ENCODE measurements around the gene SUGT1. TPM values are rescaled to one million over a fixed set of nuclear protein-coding genes. Genes with fewer than 3 reads are reported as not detected.
A peak's percentile ranks its signal among the peaks of the same experiment; 100 is the strongest.
"Not testable (repeated sequence)": the region's sequence is repeated elsewhere in the genome, so short reads cannot be mapped to it uniquely, and the experiment has no call there.

The SUGT1 gene
- total RNA-seq, 1 donor from 2014 or later: 30.3 TPM

DNA sequence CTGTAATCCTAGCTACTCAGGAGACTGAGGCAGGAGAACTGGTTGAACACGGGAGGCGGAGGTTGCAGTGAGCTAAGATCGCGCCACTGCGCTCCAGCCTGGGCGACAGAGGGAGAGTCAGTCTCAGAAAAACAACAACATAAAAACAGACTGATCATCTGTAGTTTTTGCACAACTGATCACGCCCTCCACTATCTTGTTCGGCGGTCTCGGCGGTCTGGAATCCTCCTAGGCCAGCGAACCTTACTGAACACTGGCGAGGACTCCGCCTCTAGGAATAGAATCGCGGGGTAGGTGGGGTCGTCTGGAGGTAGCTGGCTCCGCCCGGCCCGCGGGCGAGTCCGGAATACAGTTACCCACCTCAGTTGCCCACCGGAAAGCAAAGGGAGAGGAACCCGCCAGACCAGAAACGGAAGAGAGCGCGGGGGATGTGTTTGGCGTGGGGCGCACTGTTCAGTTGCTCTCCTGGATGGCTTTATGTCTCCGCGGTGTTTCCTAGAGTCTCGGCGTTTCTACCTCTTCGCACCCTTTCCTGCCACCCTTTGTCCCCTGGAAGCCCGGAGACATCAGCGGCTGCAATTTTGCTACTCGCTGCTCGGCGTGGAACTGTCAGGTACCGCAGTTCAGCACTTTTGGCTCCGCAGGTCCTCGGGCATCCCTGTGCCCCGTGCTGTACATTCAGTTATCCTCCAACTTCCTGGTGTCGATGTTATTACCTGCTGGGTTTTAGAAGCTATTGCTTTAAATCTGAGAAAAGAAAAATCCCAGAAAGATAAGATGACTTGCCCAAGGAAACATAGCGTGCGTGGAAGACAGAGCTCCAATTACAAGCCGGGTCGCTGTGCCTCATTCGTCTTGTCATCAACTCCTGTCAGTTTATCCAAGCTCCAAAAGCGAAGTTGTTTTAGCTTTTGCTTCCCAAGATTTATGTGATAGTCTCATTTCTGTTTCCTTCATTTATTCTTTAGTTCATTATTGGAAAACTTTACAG, 35.3 kb upstream of the SUGT1 start:
- Histone ChIP-seq H3K36me3 (ENCODE audit: control insufficient read depth in 3 of 3, insufficient read depth in 3 of 3, low read length in 3 of 3) (no peaks in the 10 kb centered on the region), H3K27me3 (ENCODE audit: control insufficient read depth in 3 of 3, insufficient read depth in 3 of 3, low read length in 3 of 3) (no peaks in the 10 kb centered on the region), H3K9ac (ENCODE audit: low read depth in 1 of 3, low read length in 3 of 3) (peak overlapping the region; percentile 89 to 94 (median 90)), H3K4me3 (ENCODE audit: low read length in 3 of 3) (peak overlapping the region; percentile 96 to 98 (median 98)), H3K27ac (ENCODE audit: low read depth, low read length) (peak overlapping the region; percentile 71), H3K9me3 (ENCODE audit: control insufficient read depth in 3 of 3, low read length in 3 of 3) (no peaks in the 10 kb centered on the region), H3K4me1 (ENCODE audit: control insufficient read depth in 3 of 3, insufficient read depth in 3 of 3, low read length in 3 of 3) (peaks cover 3 to 11% (median 7%) of the 10 kb centered on the region in 3 donors)

DNA sequence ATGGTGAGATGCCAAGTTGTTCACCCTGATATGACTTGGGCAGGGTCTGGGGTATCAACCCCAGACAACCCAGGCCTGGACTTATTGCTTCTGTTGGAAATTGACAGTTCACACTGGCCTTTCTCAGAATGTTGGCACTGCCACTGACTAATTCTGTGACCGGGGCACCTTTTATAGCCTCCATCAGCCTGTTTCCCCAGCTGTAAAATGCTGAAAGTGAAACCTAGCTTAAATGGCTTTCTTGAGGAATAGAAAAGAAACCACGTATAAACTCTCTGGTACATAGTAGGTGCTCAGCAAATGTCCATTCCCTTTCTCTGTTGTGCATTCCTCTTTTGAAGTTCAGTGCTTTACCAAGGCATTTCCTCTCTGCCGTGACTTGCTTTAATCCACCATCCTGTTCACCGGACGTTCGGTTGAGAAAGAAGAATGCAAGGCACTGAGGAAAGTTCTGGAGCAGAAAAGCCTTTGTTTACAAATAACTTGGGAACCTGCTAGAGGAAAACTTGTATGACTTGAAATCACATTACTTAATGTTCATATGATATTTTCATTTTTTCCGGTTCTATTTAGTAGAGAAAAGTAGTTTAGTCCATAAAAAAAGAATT, 21.4 kb upstream of the SUGT1 start:
- not testable (repeated sequence) for H3K4me3 ChIP-seq (ENCODE audit: low read length in 3 of 3); H3K27ac ChIP-seq (ENCODE audit: low read depth, low read length); H3K9me3 ChIP-seq (ENCODE audit: control insufficient read depth in 3 of 3, low read length in 3 of 3); H3K4me1 ChIP-seq (ENCODE audit: control insufficient read depth in 3 of 3, insufficient read depth in 3 of 3, low read length in 3 of 3); H3K27me3 ChIP-seq (ENCODE audit: control insufficient read depth in 3 of 3, insufficient read depth in 3 of 3, low read length in 3 of 3); H3K9ac ChIP-seq (ENCODE audit: low read depth in 1 of 3, low read length in 3 of 3)
- peaks cover 4 to 14% (median 11%) of the 10 kb centered on the region in 3 donors for H3K36me3 ChIP-seq (ENCODE audit: control insufficient read depth in 3 of 3, insufficient read depth in 3 of 3, low read length in 3 of 3)

- H3K36me3 ChIP-seq (ENCODE audit: control insufficient read depth in 3 of 3, insufficient read depth in 3 of 3, low read length in 3 of 3): peaks cover 4 to 23% (median 17%) of the 10 kb centered on the region in 3 donors
- no peak overlapping the region for H3K4me3 ChIP-seq (ENCODE audit: low read length in 3 of 3)
- H3K9ac ChIP-seq (ENCODE audit: low read depth in 1 of 3, low read length in 3 of 3): no peak overlapping the region
- H3K27ac ChIP-seq (ENCODE audit: low read depth, low read length): no peak overlapping the region
- H3K27me3 ChIP-seq (ENCODE audit: control insufficient read depth in 3 of 3, insufficient read depth in 3 of 3, low read length in 3 of 3): no peaks in the 10 kb centered on the region
- H3K9me3 ChIP-seq (ENCODE audit: control insufficient read depth in 3 of 3, low read length in 3 of 3): no peaks in the 10 kb centered on the region
- H3K4me1 ChIP-seq (ENCODE audit: control insufficient read depth in 3 of 3, insufficient read depth in 3 of 3, low read length in 3 of 3): no peaks in the 10 kb centered on the region
Measured at GRCh38 chr13:52638666-52639328, 13.8 kb upstream of the SUGT1 start.

GRCh38 chr13:52642131-52642530, 10.5 kb upstream of the SUGT1 start, which contains the start of gene HNRNPA1L2:
TSS of gene HNRNPA1L2 (plus strand) at chr13:52642431. CDS start at chr13:52642493, 62 bp downstream.
- Histone ChIP-seq H3K4me1 (ENCODE audit: control insufficient read depth in 3 of 3, insufficient read depth in 3 of 3, low read length in 3 of 3) (peaks cover 0 to 3% (median 0%) of the 10 kb centered on the region in 3 donors), H3K27ac (ENCODE audit: low read depth, low read length) (no peak within 1 kb of the TSS), H3K36me3 (ENCODE audit: control insufficient read depth in 3 of 3, insufficient read depth in 3 of 3, low read length in 3 of 3) (peaks cover 4 to 25% (median 18%) of the 10 kb centered on the region in 3 donors), H3K9me3 (ENCODE audit: control insufficient read depth in 3 of 3, low read length in 3 of 3) (no peaks in the 10 kb centered on the region), H3K9ac (ENCODE audit: low read depth in 1 of 3, low read length in 3 of 3) (no peak within 1 kb of the TSS), H3K27me3 (ENCODE audit: control insufficient read depth in 3 of 3, insufficient read depth in 3 of 3, low read length in 3 of 3) (no peaks in the 10 kb centered on the region), H3K4me3 (ENCODE audit: low read length in 3 of 3) (no peak within 1 kb of the TSS)

DNA sequence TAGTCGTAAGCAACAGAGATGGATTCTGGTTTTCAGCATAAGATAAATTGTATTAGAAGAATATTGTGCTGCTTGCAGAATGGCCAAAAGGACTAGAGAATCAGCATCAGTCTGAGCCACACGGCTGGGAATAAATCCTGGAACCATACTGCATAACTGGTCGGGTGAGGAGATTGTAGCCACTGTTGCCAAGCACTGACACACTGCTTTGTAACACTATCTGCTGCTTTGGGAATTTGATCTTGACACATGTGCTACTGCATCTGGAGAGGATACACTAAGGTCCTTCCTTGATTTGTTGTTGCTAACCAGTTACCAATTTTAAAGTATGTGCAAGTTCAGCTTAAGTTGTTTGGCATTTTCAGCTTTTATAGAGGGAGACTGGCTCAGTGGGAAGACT, 8.5 kb upstream of the SUGT1 start:
- peaks cover 4 to 19% (median 13%) of the 10 kb centered on the region in 3 donors for H3K36me3 ChIP-seq (ENCODE audit: control insufficient read depth in 3 of 3, insufficient read depth in 3 of 3, low read length in 3 of 3)
- no peak overlapping the region for H3K9ac ChIP-seq (ENCODE audit: low read depth in 1 of 3, low read length in 3 of 3)
- H3K4me3 ChIP-seq (ENCODE audit: low read length in 3 of 3): no peak overlapping the region
- no peaks in the 10 kb centered on the region for H3K9me3 ChIP-seq (ENCODE audit: control insufficient read depth in 3 of 3, low read length in 3 of 3)
- peaks cover 0 to 3% (median 0%) of the 10 kb centered on the region in 3 donors for H3K4me1 ChIP-seq (ENCODE audit: control insufficient read depth in 3 of 3, insufficient read depth in 3 of 3, low read length in 3 of 3)
- no peaks in the 10 kb centered on the region for H3K27me3 ChIP-seq (ENCODE audit: control insufficient read depth in 3 of 3, insufficient read depth in 3 of 3, low read length in 3 of 3)
- H3K27ac ChIP-seq (ENCODE audit: low read depth, low read length): no peak overlapping the region

DNA sequence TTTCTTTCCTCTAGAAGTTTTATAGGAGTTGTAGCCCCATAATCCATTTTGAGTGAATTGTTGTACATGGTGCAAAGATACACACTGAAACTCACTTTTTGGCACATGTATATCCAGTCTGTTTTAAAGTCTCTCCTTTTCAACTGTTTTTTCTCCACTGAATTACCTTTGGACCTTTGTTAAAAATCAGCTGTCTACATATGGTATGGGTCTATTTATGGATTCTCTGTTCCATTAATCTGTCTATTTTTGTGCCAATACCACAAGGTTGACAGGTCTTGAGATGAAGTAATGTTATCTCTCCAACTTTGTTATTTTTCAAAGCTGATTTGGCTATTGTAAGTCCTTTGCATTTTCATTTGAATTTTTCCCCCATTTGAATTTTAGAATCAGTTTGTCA, 5.7 kb upstream of the SUGT1 start:
- Histone ChIP-seq H3K36me3 (ENCODE audit: control insufficient read depth in 3 of 3, insufficient read depth in 3 of 3, low read length in 3 of 3) (peaks cover 4 to 15% (median 9%) of the 10 kb centered on the region in 3 donors), H3K4me3 (ENCODE audit: low read length in 3 of 3) (no peak overlapping the region), H3K9me3 (ENCODE audit: control insufficient read depth in 3 of 3, low read length in 3 of 3) (no peaks in the 10 kb centered on the region), H3K4me1 (ENCODE audit: control insufficient read depth in 3 of 3, insufficient read depth in 3 of 3, low read length in 3 of 3) (peaks cover 7 to 16% (median 9%) of the 10 kb centered on the region in 3 donors), H3K9ac (ENCODE audit: low read depth in 1 of 3, low read length in 3 of 3) (no peak overlapping the region), H3K27me3 (ENCODE audit: control insufficient read depth in 3 of 3, insufficient read depth in 3 of 3, low read length in 3 of 3) (no peaks in the 10 kb centered on the region), H3K27ac (ENCODE audit: low read depth, low read length) (no peak overlapping the region)

GRCh38 chr13:52650731-52651130, 1.9 kb upstream of the SUGT1 start:
- Histone ChIP-seq H3K27ac (ENCODE audit: low read depth, low read length) (no peak overlapping the region), H3K36me3 (ENCODE audit: control insufficient read depth in 3 of 3, insufficient read depth in 3 of 3, low read length in 3 of 3) (peaks cover 4 to 11% (median 6%) of the 10 kb centered on the region in 3 donors), H3K9ac (ENCODE audit: low read depth in 1 of 3, low read length in 3 of 3) (peak overlapping the region in 1 of 3 donors; percentile 96), H3K27me3 (ENCODE audit: control insufficient read depth in 3 of 3, insufficient read depth in 3 of 3, low read length in 3 of 3) (no peaks in the 10 kb centered on the region), H3K4me1 (ENCODE audit: control insufficient read depth in 3 of 3, insufficient read depth in 3 of 3, low read length in 3 of 3) (peaks cover 15 to 22% (median 17%) of the 10 kb centered on the region in 3 donors), H3K9me3 (ENCODE audit: control insufficient read depth in 3 of 3, low read length in 3 of 3) (no peaks in the 10 kb centered on the region), H3K4me3 (ENCODE audit: low read length in 3 of 3) (peak overlapping the region in 2 of 3 donors; percentile 94)

GRCh38 chr13:52651897-52652195, 790 bp upstream of the SUGT1 start:
- Histone ChIP-seq H3K9me3 (ENCODE audit: control insufficient read depth in 3 of 3, low read length in 3 of 3) (no peaks in the 10 kb centered on the region), H3K4me3 (ENCODE audit: low read length in 3 of 3) (peak overlapping the region; percentile 93 to 94 (median 94)), H3K4me1 (ENCODE audit: control insufficient read depth in 3 of 3, insufficient read depth in 3 of 3, low read length in 3 of 3) (peaks cover 15 to 22% (median 19%) of the 10 kb centered on the region in 3 donors), H3K27ac (ENCODE audit: low read depth, low read length) (peak overlapping the region; percentile 97), H3K36me3 (ENCODE audit: control insufficient read depth in 3 of 3, insufficient read depth in 3 of 3, low read length in 3 of 3) (peaks cover 4 to 11% (median 6%) of the 10 kb centered on the region in 3 donors), H3K9ac (ENCODE audit: low read depth in 1 of 3, low read length in 3 of 3) (peak overlapping the region; percentile 92 to 96 (median 93)), H3K27me3 (ENCODE audit: control insufficient read depth in 3 of 3, insufficient read depth in 3 of 3, low read length in 3 of 3) (no peaks in the 10 kb centered on the region)

- Histone ChIP-seq H3K27ac (ENCODE audit: low read depth, low read length) (peak overlapping the region; percentile 97), H3K9me3 (ENCODE audit: control insufficient read depth in 3 of 3, low read length in 3 of 3) (no peaks in the 10 kb centered on the region), H3K4me1 (ENCODE audit: control insufficient read depth in 3 of 3, insufficient read depth in 3 of 3, low read length in 3 of 3) (peaks cover 15 to 22% (median 19%) of the 10 kb centered on the region in 3 donors), H3K4me3 (ENCODE audit: low read length in 3 of 3) (peak overlapping the region; percentile 90 to 94 (median 93)), H3K9ac (ENCODE audit: low read depth in 1 of 3, low read length in 3 of 3) (peak overlapping the region; percentile 93 to 98 (median 96)), H3K27me3 (ENCODE audit: control insufficient read depth in 3 of 3, insufficient read depth in 3 of 3, low read length in 3 of 3) (no peaks in the 10 kb centered on the region), H3K36me3 (ENCODE audit: control insufficient read depth in 3 of 3, insufficient read depth in 3 of 3, low read length in 3 of 3) (peaks cover 6 to 13% (median 11%) of the 10 kb centered on the region in 3 donors)
Measured at GRCh38 chr13:52652980-52653303, 306 bp downstream of the SUGT1 start.

All from skeletal muscle tissue (tissue), 4 donors.